ENCODE results near the gene MAGI3. TPM values are rescaled to one million over a fixed set of nuclear protein-coding genes. Genes with fewer than 3 reads are reported as not detected.
A peak's percentile ranks its signal among the peaks of the same experiment; 100 is the strongest.

Gene MAGI3
- total and polyA plus RNA-seq, 2 of the 13 experiments (the other 11 are each of a cell fraction or from before 2014, with no cell fraction given) = 4.0 to 11.8 TPM

GRCh38 chr1:113507552-113508214, 117.4 kb downstream of the MAGI3 start (continued):
- TF ChIP-seq ZNF609 (CRISPR knock-in tag; IDR thresholded peaks at IDR 0.05; ENCODE audit: borderline replicate concordance) (no peak), DR1 (CRISPR knock-in tag; IDR thresholded peaks at IDR 0.05) (no peak), JUN (CRISPR knock-in tag; IDR thresholded peaks at IDR 0.05) (no peak), PAX8 (CRISPR knock-in tag; IDR thresholded peaks at IDR 0.05; ENCODE audit: borderline replicate concordance) (no peak)

GRCh38 chr1:113508364-113509164, 118.2 kb downstream of the MAGI3 start:
- Histone ChIP-seq H2AFZ (ENCODE audit: low read length) (no peak overlapping the region), H3K27me3 (ENCODE audit: control insufficient read depth in 1 of 2, insufficient read depth in 2 of 2, low read length in 2 of 2) (no peaks in the 10 kb centered on the region), H3K9me3 (ENCODE audit: low read length) (peaks cover 15% of the 10 kb centered on the region), H3K79me2 (ENCODE audit: insufficient read depth, low read length) (peaks cover 17% of the 10 kb centered on the region), H3K4me3 (replicated peaks in 1 of 3; ENCODE audit: insufficient read depth in 1 of 3, low read depth in 2 of 3, low read length in 3 of 3) (peak overlapping the region in 2 of 3 experiments; percentile 42 to 51; a peak in 3 of 6 replicates), H3K36me3 (replicated peaks in 1 of 2; ENCODE audit: control insufficient read depth in 1 of 2, insufficient read depth in 2 of 2, low read length in 2 of 2) (no peaks in the 10 kb centered on the region), H3K4me1 (ENCODE audit: insufficient read depth, low read length) (peaks cover 36% of the 10 kb centered on the region), H3K9ac (ENCODE audit: insufficient read depth, low read depth, low read length) (peak overlapping the region; percentile 47; the same call in 1 of the 2 replicates), H3K27ac (ENCODE audit: extremely low read length, insufficient read depth, low read length) (peak overlapping the region; percentile 81), H4K20me1 (ENCODE audit: insufficient read depth, low read length) (no peaks in the 10 kb centered on the region), H3K4me2 (ENCODE audit: low read depth, low read length) (peak overlapping the region; percentile 73)
- CTCF ChIA-PET (ENCODE audit: low intra/inter-chr PET ratio, low total read pairs) = no interaction called here
- in situ Hi-C loops (cut with HindIII; ENCODE audit: extremely low pct_ligation_motif_present, low pct_unique_long_range_greater_than_20kb) (no loop called here), intact Hi-C loops (cut with micrococcal nuclease; ENCODE audit: unreplicated experiment) (loop anchor here (10.0 kb wide), 1 partner anchor 54 kb away; no protein-coding TSS in a partner anchor)
- 2% methylated on average over 2 of the region's 2 CpGs for WGBS (ENCODE audit: low lambda C conversion rate)
- peak; percentile 94 for DNase-seq (ENCODE audit: low spot score)
- peak; percentile 90 for FAIRE-seq
- ATAC-seq = peak; percentile 99
- POLR2A ChIA-PET = interaction anchor here (1.0 to 1.6 kb wide), 7 partner anchors 10 to 121 kb away, joined by 3 to 16 read pairs (median 5); partner anchors contain the start of gene MAGI3
- BruUV-seq (replicated peaks) = TSS peak; percentile 47
- TF ChIP-seq ZKSCAN1 (IDR thresholded peaks at IDR 0.05; ENCODE audit: low read length) (no peak), GMEB2 (CRISPR knock-in tag; IDR thresholded peaks at IDR 0.05; ENCODE audit: low read depth) (no peak), GLI4 (CRISPR knock-in tag; IDR thresholded peaks at IDR 0.05; ENCODE audit: borderline replicate concordance) (no peak), ZBTB42 (CRISPR knock-in tag; IDR thresholded peaks at IDR 0.05) (no peak), PCBP1 (IDR thresholded peaks at IDR 0.05; ENCODE audit: borderline replicate concordance, low read depth, low read length) (no peak), JUN (CRISPR knock-in tag; IDR thresholded peaks at IDR 0.05) (no peak), ZNF841 (CRISPR knock-in tag; IDR thresholded peaks at IDR 0.05; ENCODE audit: borderline replicate concordance) (no peak), MTF1 (CRISPR knock-in tag; IDR thresholded peaks at IDR 0.05) (no peak), MED1 (CRISPR knock-in tag; IDR thresholded peaks at IDR 0.05) (peak; percentile 86), TBX2 (CRISPR knock-in tag; IDR thresholded peaks at IDR 0.05; ENCODE audit: borderline replicate concordance) (peak; percentile 90)
